Lung (tissue), 12 donors: ENCODE results near the gene KIRREL1. TPM values are rescaled to one million over a fixed set of nuclear protein-coding genes. Genes with fewer than 3 reads are reported as not detected.

Source experiments
- ATAC-seq: fragments of 200-7000 bp; cut with Tn5 transposase; one replicate; pipeline ENCODE4 v1.9.1; 2020; ENCODE audit warnings: moderate number of reproducible peaks; ENCODE audit not compliant: insufficient read depth, low FRiP score
- DNase-seq, 3 donors: peaks; one replicate each; pipeline ENCODE4 v3.0.0-alpha.2; 2013 to 2017
- H3K27ac ChIP-seq, 2 donors: one replicate each; pipeline ENCODE4 v1.5.1; 2013; ENCODE audit warnings: mild to moderate bottlenecking in 2 of 2, moderate library complexity in 2 of 2, control low read depth in 1 of 2, inconsistent platforms in 1 of 2, low read depth in 1 of 2, low read length in 1 of 2
- H3K27me3 ChIP-seq, 3 donors: one replicate each; pipeline ENCODE4 v1.5.1; 2013; ENCODE audit warnings: low read length in 2 of 3; ENCODE audit not compliant: control insufficient read depth in 3 of 3, insufficient read depth in 3 of 3
- H3K36me3 ChIP-seq, 4 donors: one replicate each; pipeline ENCODE4 v1.5.1; 2013; ENCODE audit warnings: low read length in 4 of 4, mild to moderate bottlenecking in 1 of 4, moderate library complexity in 1 of 4; ENCODE audit not compliant: control insufficient read depth in 4 of 4, insufficient read depth in 4 of 4
- H3K4me1 ChIP-seq, 5 donors: one replicate each; pipeline ENCODE4 v1.5.1; 2013; ENCODE audit warnings: low read length in 5 of 5, mild to moderate bottlenecking in 2 of 5, moderate library complexity in 1 of 5; ENCODE audit not compliant: control insufficient read depth in 5 of 5, insufficient read depth in 5 of 5
- H3K4me3 ChIP-seq: one replicate; pipeline ENCODE4 v1.5.1; 2013; ENCODE audit warnings: mild to moderate bottlenecking, control low read depth, moderate library complexity
- H3K9ac ChIP-seq, 2 donors: one replicate each; pipeline ENCODE4 v1.5.1; 2013; ENCODE audit warnings: low read length in 2 of 2, control low read depth in 1 of 2; ENCODE audit not compliant: insufficient read depth in 1 of 2
- H3K9me3 ChIP-seq, 4 donors: one replicate each; pipeline ENCODE4 v1.5.1; 2013; ENCODE audit warnings: low read length in 3 of 4, mild to moderate bottlenecking in 1 of 4, moderate library complexity in 1 of 4; ENCODE audit not compliant: control insufficient read depth in 4 of 4, insufficient read depth in 3 of 4
- WGBS, 2 donors: extraction: QIAGEN DNeasy Blood & Tissue Kit; methylation state at CpG; one replicate each; pipeline ENCODE4 v1.1.7; 2013; 5-methylcytosine and 5-hydroxymethylcytosine counted together
- polyA plus RNA-seq, 2 donors: library from polyadenylated mRNA; stranded (reverse); fragments of 200-250 nt; gene quantifications; one replicate each; pipeline ENCODE4 v1.2.1, GENCODE V29; 2013
- total RNA-seq, 2 donors: library from RNA; depleted of rRNA in 1 of 2; stranded (reverse); fragments of >200 nt in 1 of 2; gene quantifications; one replicate each; pipeline ENCODE4 v1.2.1, GENCODE V29; 2014 to 2021
- TF ChIP-seq, protein P1 (sequence below): IDR thresholded peaks from 2 replicates; pipeline ENCODE4 v1.5.1; 2012; ENCODE audit warnings: mild to moderate bottlenecking; ENCODE audit errors: control extremely low read depth, extremely low read depth
- donor health status: control.
- donor health status: control.
- donor health status: Bipolar disorder and iron deficiency.
- donor health status: healthy.
- donor health status: DM: yes; HTN: yes; CAD: no.

Gene KIRREL1
- total and polyA plus RNA-seq, 4 donors, result 7.5 to 41.8 (median 26.5) TPM

DNA sequence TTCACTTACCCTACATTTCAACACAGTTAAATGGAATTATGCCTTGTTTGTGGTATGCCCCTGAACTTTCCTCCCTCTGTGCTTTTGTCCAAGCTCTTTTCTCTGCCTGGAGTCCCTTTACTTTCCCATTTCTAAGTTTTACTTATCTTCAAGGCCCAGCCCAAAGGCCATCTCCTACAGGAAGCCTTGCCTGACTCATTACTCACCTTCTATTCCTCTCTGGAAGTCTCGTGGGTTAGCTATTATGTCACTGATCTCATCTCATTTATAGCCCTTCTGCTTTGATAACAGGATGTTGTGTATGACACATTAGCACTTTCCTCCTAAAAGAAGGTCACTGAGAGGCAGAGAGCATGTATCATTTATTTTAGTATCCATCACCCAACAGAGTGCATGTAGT is 108.5 kb downstream of the KIRREL1 start:
- TF ChIP-seq, protein P1, sequence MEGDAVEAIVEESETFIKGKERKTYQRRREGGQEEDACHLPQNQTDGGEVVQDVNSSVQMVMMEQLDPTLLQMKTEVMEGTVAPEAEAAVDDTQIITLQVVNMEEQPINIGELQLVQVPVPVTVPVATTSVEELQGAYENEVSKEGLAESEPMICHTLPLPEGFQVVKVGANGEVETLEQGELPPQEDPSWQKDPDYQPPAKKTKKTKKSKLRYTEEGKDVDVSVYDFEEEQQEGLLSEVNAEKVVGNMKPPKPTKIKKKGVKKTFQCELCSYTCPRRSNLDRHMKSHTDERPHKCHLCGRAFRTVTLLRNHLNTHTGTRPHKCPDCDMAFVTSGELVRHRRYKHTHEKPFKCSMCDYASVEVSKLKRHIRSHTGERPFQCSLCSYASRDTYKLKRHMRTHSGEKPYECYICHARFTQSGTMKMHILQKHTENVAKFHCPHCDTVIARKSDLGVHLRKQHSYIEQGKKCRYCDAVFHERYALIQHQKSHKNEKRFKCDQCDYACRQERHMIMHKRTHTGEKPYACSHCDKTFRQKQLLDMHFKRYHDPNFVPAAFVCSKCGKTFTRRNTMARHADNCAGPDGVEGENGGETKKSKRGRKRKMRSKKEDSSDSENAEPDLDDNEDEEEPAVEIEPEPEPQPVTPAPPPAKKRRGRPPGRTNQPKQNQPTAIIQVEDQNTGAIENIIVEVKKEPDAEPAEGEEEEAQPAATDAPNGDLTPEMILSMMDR, result no peak
- H3K4me1 ChIP-seq, result peaks cover 0 to 6% (median 0%) of the 10 kb centered on the region in 5 donors
- H3K4me3 ChIP-seq, result no peak overlapping the region
- H3K27me3 ChIP-seq, result peaks cover 0 to 14% (median 4%) of the 10 kb centered on the region in 3 donors
- no peaks in the 10 kb centered on the region for H3K9me3 ChIP-seq
- no peak overlapping the region for H3K27ac ChIP-seq
- DNase-seq (peak in 1 of 3 donors; percentile 18), ATAC-seq (no peak)
- H3K9ac ChIP-seq, result no peak overlapping the region
- WGBS, 2 donors, result 17 to 18% methylated on average over 1 of the region's 1 CpG
- H3K36me3 ChIP-seq, result no peaks in the 10 kb centered on the region

DNA sequence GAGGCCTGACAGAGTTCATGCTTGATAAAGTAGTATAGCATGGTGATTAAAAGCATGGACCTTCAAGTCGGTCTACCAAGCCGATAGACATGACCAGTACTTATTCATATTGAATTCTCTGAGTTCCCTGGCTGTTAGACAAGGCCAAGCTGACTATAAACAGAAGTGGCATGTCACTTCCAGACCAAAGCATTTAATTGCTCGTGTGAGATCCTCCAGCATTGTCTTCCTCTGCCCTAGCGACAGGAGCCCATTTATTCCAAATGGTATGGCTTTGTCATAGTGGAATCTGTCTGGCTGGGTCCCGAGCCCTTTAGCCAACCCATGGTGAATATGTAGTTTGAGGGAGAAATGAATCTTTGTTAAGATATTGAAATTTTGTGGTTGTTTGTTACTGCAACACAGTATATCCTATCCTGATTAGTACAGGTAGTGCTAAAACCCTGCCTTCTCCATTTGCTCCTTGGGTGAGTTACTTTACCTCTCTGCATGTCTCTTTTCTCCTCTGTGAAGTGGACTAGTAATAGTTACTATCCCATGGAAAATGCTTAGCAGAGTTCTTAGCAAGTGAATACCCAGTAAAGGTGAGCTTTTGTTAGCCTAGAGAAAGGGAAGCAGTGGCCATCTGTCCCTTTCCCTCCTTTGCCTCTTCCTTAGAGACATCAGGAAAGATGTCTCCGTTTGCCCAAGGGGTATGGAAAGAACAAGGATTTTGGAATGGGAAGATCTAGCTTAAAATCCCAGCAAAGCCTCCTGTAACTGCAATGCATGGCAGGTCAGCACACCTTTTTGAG is 109.6 kb downstream of the KIRREL1 start:
- Histone ChIP-seq H3K4me3 (no peak overlapping the region), H3K36me3 (no peaks in the 10 kb centered on the region), H3K4me1 (peaks cover 0 to 6% (median 0%) of the 10 kb centered on the region in 5 donors), H3K9me3 (no peaks in the 10 kb centered on the region), H3K27ac (no peak overlapping the region), H3K27me3 (peaks cover 0 to 14% (median 4%) of the 10 kb centered on the region in 3 donors), H3K9ac (no peak overlapping the region)
- peak in 1 of 3 donors; percentile 15 for DNase-seq
- ATAC-seq, result no peak
- 64 to 69% methylated on average over 6 of the region's 6 CpGs for WGBS, 2 donors
- TF ChIP-seq, protein P1, result no peak

DNA sequence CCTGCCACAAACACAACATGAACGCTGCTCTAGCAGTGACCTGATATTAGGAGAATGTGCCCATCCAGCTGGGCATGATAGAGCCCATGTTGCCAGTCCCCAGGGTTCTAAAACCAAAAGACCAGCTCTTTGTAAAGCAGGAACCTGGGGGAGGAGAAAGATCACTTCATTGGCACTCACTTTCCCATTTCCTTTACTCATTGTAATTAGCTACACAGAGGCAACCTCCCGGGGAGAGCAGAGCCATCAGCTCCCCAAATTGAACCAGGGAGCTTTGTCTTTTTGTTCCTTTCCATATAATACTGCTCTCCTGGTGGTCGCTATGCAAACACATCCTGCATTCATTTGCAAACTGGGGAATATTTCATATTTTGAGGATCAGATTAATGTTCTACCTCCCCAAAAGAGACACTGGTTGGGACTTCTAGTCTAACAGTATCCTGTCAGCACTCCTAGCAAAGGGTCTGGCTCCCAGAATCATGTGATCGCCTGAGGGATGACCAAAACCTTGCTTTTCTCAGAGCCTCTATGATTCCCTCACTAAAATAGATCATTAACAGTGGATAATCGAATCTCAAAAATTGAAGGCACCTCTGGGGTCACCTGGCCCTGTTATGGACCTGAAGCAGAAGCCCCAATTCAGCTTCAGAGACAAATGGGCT is 110.5 kb downstream of the KIRREL1 start:
- Histone ChIP-seq H3K36me3 (no peaks in the 10 kb centered on the region), H3K9ac (no peak overlapping the region), H3K27me3 (peaks cover 0 to 14% (median 4%) of the 10 kb centered on the region in 3 donors), H3K9me3 (no peaks in the 10 kb centered on the region), H3K4me3 (no peak overlapping the region), H3K27ac (no peak overlapping the region), H3K4me1 (peaks cover 0 to 6% (median 0%) of the 10 kb centered on the region in 5 donors)
- DNase-seq (no peak), ATAC-seq (no peak)
- TF ChIP-seq, protein P1, result no peak
- WGBS, 2 donors, result 58 to 66% methylated on average over 5 of the region's 5 CpGs
